ENCODE measurements around the gene RABL6.
"Not testable (repeated sequence)": the region's sequence is repeated elsewhere in the genome, so short reads cannot be mapped to it uniquely, and the experiment has no call there.

Gene RABL6

GRCh38 chr9:136865768-136866103 is 58.0 kb downstream of the RABL6 start:
- TF ChIP-seq CTCF (IDR thresholded peaks at IDR 0.05; ENCODE audit: control insufficient read depth, insufficient read depth, low read depth, low read length, missing control alignments) = no peak
- DNase-seq (ENCODE audit: low read depth) = no peak
- H3K4me3 ChIP-seq (ENCODE audit: control insufficient read depth, low read depth, low read length) = peak overlapping the region; percentile 58

- not testable (repeated sequence) for DNase-seq (ENCODE audit: low read depth)
- peak overlapping the region; percentile 58 for H3K4me3 ChIP-seq (ENCODE audit: control insufficient read depth, low read depth, low read length)
These were observed 59.2 kb downstream of the RABL6 start for GRCh38 chr9:136866898-136867421.

- no peak for TF ChIP-seq CTCF (IDR thresholded peaks at IDR 0.05; ENCODE audit: control insufficient read depth, insufficient read depth, low read depth, low read length, missing control alignments)
- no peak for DNase-seq (ENCODE audit: low read depth)
- no peak overlapping the region for H3K4me3 ChIP-seq (ENCODE audit: control insufficient read depth, low read depth, low read length)
These were observed 59.7 kb downstream of the RABL6 start for GRCh38 chr9:136867480-136867879.

DNA sequence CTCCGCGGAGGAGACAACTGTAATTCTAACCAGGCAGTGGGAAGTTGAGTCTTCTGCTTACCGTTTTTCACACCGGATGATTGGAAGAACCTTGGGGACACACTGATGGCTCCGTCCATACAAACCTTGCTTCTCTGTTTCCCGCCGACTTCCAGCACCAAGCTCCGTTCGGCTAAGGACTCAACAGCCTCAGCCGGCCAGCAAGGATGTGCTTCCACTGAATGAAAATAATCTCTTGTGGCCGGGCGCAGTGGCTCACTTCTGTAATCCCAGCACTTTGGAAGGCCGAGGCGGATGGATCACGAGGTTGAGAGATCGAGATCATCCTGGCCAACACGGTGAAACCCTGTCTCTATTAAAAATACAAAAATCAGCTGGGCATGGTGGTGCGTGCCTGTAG is 60.2 kb downstream of the RABL6 start:
- H3K4me3 ChIP-seq (ENCODE audit: control insufficient read depth, low read depth, low read length) = no peak overlapping the region
- no peak for DNase-seq (ENCODE audit: low read depth)
- no peak for TF ChIP-seq CTCF (IDR thresholded peaks at IDR 0.05; ENCODE audit: control insufficient read depth, insufficient read depth, low read depth, low read length, missing control alignments)

GRCh38 chr9:136868644-136869043 is 60.9 kb downstream of the RABL6 start:
- DNase-seq (ENCODE audit: low read depth) = no peak
- no peak overlapping the region for H3K4me3 ChIP-seq (ENCODE audit: control insufficient read depth, low read depth, low read length)
- TF ChIP-seq CTCF (IDR thresholded peaks at IDR 0.05; ENCODE audit: control insufficient read depth, insufficient read depth, low read depth, low read length, missing control alignments) = no peak

GRCh38 chr9:136869611-136870010 is 61.9 kb downstream of the RABL6 start:
- DNase-seq (ENCODE audit: low read depth); H3K4me3 ChIP-seq (ENCODE audit: control insufficient read depth, low read depth, low read length): not testable (repeated sequence)

GRCh38 chr9:136875155-136875554 is 67.4 kb downstream of the RABL6 start:
- H3K4me3 ChIP-seq (ENCODE audit: control insufficient read depth, low read depth, low read length) = no peak overlapping the region
- no peak for TF ChIP-seq CTCF (IDR thresholded peaks at IDR 0.05; ENCODE audit: control insufficient read depth, insufficient read depth, low read depth, low read length, missing control alignments)

GRCh38 chr9:136876476-136876875 is 68.7 kb downstream of the RABL6 start:
- no peak for TF ChIP-seq CTCF (IDR thresholded peaks at IDR 0.05; ENCODE audit: control insufficient read depth, insufficient read depth, low read depth, low read length, missing control alignments)
- DNase-seq (ENCODE audit: low read depth) = no peak
- no peak overlapping the region for H3K4me3 ChIP-seq (ENCODE audit: control insufficient read depth, low read depth, low read length)

More at GRCh38 chr9:136875155-136875554, 67.4 kb downstream of the RABL6 start:
- no peak for DNase-seq (ENCODE audit: low read depth)

Measured in AG09309 (cell line).